GM12891 (cell line): ENCODE data around the gene ILF3.

Experiments used
- PAX5 ChIP-seq: IDR thresholded peaks from 2 replicates; pipeline ENCODE4 v1.6.1; 2011; ENCODE audit warnings: low read length, moderate library complexity, mild to moderate bottlenecking; ENCODE audit not compliant: insufficient read depth, severe bottlenecking
- POLR2A ChIP-seq: IDR thresholded peaks from 2 replicates; pipeline ENCODE4 v1.6.1; 2011; ENCODE audit warnings: low read depth, low read length, control low read depth
- POLR2AphosphoS5 ChIP-seq: IDR thresholded peaks from 2 replicates; pipeline ENCODE4 v1.6.1; 2011; ENCODE audit warnings: low read depth, low read length, control low read depth
- POU2F2 ChIP-seq: IDR thresholded peaks from 2 replicates; pipeline ENCODE4 v1.6.1; 2011; ENCODE audit warnings: low read depth, mild to moderate bottlenecking, control low read depth, low read length, moderate library complexity
- SPI1 ChIP-seq: IDR thresholded peaks from 2 replicates; pipeline ENCODE4 v1.6.1; 2011; ENCODE audit warnings: low read depth, low read length, control low read depth
- TAF1 ChIP-seq: IDR thresholded peaks from 2 replicates; pipeline ENCODE4 v1.6.1; 2011; ENCODE audit warnings: low read depth, low read length, control low read depth

GRCh38 chr19:10641248-10641647, 12.9 kb upstream of the ILF3 start:
- no peak for TF ChIP-seq POLR2AphosphoS5
- TF ChIP-seq PAX5: no peak
- no peak for TF ChIP-seq POLR2A
- TF ChIP-seq POU2F2: no peak
- TF ChIP-seq SPI1: no peak
- no peak for TF ChIP-seq TAF1
